HG03159 (cell line): ENCODE data around the gene USP9X.
"Not testable (repeated sequence)": the region's sequence is repeated elsewhere in the genome, so short reads cannot be mapped to it uniquely, and the experiment has no call there.

Experiments used
- ATAC-seq: cut with Tn5 transposase; IDR thresholded peaks from one replicate; pipeline ENCODE4 v1.9.1; 2021; ENCODE audit warnings: mild to moderate bottlenecking, moderate library complexity; ENCODE audit not compliant: unreplicated experiment

Gene USP9X

DNA sequence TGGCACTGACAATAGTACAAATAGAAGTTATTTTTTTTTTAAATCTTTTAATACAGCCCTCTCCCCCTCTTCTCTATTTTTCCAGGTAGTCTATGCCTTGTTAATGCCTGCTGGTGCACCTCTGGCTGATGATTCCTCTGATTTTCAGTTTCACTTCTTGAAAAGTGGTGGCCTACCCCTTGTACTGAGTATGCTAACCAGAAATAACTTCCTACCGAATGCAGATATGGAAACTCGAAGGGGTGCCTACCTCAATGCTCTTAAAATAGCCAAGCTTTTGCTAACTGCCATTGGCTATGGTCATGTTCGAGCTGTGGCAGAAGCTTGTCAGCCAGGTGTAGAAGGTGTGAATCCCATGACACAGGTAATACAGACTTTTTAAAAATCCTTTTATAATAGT is 99.1 kb downstream of the USP9X start:
- ATAC-seq, result peak; percentile 49

DNA sequence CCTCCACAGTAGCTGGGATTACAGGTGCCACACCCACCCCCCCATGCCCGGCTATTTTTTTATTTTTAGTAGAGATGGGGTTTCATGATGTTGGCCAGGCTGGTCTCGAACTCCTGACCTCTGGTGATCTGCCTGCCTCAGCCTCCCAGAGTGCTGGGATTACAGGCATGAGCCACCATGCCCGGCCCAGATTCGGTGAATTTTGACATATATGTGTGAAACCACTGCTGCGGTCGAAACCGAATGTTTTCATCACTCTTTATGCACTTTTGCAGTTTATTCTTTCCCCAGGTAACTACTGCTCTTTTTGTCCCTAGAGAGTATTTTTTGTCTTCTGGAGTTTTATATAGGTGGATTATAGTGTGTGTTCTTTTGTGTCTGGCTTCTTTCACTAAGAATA is 101.7 kb downstream of the USP9X start:
- ATAC-seq, result not testable (repeated sequence)

DNA sequence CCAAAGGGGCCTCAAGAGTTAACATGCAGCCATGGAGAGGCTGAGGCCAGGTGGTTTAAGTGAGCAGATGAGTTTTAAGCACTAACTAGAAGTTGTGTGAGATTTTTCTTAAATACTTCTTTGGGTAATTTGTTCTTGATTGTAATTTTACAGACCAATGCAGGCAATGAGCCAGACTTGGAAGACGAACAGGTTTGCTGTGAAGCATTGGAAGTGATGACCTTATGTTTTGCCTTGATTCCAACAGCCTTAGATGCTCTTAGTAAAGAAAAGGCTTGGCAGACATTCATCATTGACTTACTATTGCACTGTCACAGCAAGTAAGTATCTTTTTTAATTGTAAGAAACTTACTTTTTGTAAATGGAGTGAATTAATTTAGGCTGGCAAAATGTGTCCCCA is 103.9 kb downstream of the USP9X start:
- no peak for ATAC-seq

DNA sequence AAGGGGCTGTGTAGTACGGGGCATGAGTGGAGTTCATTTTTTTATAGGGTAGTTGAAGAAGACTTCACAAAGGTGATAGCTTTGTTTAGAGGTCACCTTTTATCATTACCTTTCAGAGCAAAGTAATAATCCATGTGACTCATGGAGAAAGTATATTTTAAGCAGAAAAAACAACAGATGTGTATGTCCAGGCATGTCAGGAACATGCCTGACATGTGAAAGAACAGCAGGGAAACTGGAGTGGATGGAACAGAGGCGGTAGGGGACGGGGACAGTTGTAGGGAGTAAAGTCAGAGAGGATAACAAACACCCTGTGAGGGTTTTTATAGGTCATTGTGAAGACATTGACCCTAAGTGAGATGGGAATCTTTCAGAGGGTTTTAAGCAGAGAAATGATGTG is 107.6 kb downstream of the USP9X start:
- no peak for ATAC-seq

DNA sequence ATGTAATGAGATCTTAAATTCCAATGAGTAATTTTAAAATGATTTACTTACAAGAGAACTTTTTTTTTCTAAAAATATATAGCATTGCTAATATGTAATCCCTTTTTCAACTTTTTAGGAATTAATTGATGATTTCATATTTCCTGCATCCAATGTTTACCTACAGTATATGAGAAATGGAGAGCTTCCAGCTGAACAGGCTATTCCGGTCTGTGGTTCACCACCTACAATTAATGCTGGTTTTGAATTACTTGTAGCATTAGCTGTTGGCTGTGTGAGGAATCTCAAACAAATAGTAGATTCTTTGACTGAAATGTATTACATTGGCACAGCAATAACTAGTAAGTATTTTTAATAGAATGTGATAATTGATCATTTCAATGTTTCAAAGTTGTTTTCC is 113.2 kb downstream of the USP9X start:
- no peak for ATAC-seq

DNA sequence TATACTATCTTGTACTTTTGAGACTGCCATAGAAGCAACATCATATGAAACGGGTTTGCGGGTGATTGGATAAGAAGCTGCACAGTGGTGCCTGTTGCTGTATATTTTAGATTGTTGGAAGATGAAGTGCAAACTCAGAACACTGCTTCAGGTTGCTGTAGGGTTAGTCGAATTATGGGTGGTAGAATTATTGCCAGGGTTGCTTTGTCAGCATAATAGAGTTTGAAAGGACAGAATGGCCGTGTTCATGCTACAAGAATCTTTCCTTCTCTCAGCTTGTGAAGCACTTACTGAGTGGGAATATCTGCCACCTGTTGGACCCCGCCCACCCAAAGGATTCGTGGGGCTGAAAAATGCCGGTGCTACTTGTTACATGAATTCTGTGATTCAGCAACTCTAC is 115.5 kb downstream of the USP9X start:
- no peak for ATAC-seq

DNA sequence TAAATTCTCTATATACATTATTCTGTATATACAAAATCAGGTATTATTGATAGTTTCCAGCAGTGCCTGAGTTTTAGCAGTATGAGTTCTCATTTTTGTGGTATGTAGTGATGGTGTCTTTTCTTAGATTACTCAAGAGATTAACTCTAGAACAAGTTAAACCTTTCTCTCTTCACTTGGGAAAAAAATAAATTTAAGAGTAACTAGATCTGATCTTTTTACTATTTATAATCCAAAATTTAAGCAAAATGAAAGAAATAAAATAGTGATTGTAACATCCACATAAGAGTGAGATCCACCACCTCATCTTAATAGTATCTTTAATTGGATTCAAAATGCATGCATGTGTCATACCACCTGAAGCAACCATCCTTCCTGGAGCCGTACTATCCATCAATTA is 124.6 kb downstream of the USP9X start:
- ATAC-seq, result no peak

DNA sequence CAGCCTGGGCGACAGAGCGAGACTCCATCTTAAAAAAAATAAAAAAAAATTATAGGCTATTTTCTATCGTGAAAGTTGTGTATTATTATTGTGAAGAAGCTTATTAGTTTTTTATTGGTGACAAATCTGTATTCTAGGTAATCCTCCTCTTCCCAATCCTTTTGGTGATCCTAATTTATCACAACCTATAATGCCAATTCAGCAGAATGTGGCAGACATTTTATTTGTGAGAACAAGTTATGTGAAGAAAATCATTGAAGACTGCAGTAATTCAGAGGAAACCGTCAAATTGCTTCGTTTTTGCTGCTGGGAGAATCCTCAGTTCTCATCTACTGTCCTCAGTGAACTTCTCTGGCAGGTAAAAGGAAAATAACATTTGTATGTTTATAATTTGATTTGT is 139.4 kb downstream of the USP9X start:
- no peak for ATAC-seq

DNA sequence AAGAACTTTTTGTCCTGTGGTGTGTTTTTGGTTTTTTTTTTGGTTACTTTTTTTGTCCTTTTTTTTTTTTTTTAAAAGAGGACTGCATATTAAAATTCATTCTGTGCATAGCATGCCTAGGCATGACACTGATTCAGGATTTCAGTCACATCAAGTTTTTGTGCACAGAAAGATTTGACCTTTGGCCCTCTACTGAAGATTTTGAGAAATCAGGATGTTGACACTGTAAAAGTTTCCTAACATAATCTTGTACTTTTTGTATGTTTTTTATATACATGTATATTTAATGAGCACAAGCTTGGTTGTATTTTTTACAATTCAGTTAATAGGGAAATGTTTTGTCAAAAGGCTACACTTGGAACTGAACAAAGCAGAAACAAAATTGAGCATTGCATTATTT is 148.7 kb downstream of the USP9X start:
- no peak for ATAC-seq

DNA sequence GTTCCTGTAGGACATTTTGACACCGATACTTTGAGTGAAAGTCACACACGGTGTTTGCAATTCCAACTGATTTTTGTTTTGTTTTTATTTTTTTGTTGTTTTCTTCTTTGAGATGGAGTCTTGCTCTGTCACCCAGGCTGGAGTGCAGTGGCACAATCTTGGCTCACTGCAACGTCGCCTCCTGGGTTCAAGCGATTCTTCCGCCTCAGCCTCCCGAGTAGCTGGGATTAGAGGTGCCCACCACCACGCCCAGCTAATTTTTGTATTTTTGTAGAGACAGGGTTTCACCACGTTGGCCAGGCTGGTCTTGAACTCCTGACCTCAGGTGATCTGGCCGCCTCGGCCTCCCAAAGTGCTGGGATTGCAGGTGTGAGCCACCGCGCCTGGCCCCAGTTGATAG is 149.2 kb downstream of the USP9X start:
- ATAC-seq, result not testable (repeated sequence)

DNA sequence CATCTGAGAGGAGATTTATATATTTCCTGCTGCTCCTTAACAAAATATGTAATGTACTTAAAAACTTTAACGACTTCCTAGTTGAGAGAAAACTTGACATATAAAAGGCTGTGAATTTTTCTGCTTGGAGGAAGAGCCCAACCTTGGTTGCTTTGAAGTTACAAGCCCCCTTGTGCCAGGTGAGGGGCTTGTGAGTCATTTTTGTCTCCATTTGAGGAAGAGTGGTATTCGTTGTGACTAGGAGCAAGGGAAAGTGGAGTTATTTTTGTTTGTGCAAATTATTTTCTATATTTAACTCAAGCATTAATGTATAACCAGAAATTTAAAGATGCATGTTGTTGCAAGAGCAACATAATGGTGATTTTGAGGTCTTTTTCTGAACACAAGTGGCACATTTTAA is 149.7 kb downstream of the USP9X start:
- no peak for ATAC-seq

DNA sequence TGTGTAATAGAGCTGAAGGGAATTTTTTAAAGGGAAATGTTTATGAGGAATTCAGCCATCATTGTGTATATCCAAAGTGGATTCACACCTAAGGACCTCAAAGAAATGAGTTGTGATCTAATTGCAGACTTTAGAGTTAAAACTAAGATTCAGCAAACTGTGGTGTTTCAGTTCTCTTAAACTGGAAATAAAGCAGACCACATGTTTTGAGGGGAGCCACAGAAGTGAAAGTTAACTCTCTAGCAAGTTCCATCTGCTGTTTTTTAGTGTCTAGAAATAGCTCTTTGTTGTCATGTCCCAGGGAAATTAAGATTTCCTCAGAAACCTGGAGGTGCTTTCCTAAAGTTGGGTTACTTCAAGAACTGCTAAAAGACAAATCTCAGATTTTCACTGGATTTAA is 151.4 kb downstream of the USP9X start:
- ATAC-seq, result peak; percentile 81

DNA sequence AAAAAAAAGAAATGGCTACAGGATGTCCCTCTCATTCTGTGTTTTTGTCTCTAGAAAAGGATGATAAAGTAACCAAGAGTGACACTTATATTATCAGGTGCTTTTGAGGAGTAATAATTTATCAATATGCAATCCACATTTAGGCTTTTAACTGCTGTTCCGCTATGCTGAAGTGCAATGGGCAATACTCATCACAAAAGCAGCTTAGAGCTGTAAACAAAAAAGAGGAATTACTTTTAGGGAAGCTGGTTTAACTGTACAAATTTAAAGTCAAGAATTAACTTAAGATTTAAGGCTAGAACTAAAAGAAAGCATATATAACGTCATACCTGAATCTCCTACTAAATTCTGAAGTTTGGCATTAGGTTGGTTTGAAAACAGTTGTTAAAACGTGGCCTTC is 155.3 kb downstream of the USP9X start:
- ATAC-seq, result no peak

DNA sequence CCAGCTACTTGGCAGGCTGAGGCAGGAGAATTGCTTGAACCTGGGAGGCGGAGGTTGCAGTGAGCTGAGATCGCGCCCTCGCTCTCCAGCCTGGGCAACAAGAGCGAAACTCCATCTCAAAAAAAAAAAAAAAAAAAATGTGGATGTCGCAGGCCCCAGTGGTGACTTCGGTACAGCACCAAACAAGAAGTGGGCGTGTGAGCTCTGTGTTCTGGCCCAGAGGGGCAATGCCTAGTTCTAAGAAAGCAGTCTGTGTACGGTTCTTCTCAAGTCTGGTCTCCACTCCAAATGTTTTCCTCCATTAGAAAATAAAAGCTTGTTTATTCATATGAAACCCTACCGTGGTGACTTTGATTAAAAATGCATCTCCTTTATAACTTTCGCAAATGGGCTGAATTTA is 156.7 kb downstream of the USP9X start:
- no peak for ATAC-seq

DNA sequence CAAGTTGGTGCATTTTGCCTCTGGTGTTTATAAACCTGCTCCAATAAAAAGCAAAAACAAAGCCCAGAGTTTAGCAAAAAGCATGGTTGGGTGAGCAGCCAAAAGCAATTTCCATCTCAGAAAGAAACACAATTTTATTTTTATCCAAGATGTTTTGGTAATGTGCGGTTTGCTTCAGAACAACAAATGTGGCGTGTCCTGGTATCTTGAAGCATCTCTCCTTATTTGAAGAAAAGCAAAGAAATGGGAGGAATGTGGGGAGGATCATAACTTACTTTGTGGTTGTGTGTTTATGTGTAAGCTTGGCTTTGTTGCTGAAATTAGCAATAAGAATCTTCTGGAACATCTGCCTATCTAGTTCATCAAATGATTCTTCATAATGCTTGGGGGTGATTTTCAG is 160.4 kb downstream of the USP9X start:
- ATAC-seq, result no peak

DNA sequence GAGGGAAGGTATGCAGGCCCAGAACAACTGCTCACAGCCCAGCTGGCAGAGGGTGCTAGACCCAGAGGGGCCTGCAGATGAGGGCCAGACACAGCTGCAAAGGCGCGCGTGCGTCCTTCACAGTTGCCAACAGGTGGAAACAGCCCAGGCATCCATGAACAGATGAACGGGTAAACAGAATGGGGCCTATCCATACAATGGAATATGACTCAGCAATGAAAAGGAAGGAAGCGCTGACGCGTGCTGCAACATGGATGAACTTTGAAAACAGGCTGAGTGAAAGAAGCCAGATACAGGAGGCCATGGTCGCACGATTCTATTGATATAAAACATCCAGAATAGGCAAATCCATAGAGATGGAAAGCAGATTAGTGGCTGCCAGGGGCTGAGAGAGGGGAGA is 165.6 kb downstream of the USP9X start:
- no peak for ATAC-seq

DNA sequence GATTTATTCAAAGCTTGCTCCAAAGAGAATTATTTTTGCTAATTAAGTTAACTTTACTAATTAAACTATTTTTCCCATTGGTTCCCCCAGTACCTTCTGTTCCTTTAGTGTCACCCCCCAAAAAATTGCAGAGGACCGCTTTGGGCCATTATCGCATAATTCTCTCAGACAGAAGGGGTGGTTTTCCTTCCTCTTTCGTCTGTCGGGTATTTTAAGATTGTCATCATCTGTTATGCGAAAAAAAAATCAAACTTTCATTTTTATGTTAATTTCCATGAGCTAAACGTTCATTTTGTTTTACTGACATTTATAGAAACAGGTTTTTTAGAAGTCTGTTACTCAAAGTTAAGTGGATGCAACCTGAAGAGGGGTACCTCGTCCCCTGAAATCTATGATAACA is 172.6 kb downstream of the USP9X start:
- no peak for ATAC-seq

DNA sequence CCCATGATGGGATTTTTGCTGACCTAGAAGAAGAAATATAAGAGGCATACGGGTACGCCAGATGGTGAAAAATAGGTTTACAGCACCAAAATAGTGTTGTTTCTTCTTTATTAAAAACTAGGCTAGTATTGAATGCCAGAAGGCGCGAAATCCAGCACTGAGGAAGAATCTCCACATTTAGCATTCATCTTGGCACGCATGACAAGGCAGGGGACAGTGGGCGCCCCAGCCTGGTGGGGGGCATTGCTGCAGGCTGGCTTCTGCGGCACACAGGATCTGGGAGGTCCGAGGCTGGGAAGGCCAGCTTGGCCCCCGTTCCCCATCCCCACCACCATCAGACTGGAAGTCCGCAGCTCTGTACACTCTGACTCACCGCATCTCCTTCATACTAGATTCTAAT is 173.0 kb downstream of the USP9X start:
- ATAC-seq, result no peak

DNA sequence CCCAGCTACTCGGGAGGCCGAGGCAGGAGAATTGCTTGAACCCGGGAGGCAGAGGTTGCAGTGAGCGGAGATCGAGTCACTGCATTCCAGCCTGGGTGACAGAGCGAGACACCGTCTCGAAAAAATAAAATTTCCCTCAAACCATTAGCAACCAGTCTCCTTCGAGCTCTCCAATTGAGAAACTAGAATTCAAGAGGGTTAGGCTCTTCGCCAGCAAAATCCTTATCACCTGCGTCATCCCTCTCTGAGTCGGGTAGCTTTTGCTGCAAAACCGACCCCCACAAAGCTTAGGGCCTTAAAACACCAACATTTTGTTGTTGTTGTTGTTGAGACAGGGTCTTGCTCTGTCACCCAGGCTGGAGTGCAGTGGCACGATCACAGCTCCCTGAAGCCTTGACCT is 173.6 kb downstream of the USP9X start:
- no peak for ATAC-seq

DNA sequence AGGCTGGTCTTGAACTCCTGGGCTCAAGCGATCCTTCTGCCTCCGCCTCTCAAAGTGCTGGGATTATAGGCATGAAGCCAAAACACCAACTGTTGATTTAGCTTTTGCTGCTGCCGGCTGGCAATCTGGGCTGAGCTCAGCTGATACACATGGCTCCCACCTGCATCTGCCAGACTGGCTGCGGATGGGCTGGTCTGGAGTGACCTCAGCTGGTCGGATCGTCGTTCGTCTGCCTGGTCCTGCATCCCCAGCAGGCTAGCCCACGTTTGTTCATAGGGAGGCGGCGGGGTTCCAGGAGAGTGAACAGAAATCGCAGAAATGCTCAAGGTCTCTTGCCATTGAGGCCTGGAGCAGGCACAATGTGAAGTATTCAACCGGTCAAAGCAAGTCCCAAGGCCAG is 174.3 kb downstream of the USP9X start:
- no peak for ATAC-seq

DNA sequence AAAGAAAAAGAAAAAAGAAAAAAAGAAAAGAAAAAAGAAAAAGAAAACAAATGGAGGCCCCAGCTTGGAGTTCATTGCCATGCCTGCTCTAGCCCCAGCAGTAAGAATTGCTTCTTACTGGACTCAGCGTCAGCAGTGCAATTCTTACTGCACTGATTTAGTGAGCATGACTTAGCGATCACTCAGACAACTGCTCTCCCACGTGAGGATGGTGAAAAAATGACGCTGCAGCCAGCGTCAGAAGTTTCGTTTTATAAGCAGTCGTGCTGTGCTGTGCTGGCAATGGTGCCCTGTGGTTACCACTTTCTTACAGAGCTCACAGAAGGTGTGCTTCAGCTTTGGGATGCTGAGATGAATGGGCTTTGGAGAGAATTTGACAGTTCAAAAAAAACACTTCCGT is 180.4 kb downstream of the USP9X start:
- no peak for ATAC-seq

DNA sequence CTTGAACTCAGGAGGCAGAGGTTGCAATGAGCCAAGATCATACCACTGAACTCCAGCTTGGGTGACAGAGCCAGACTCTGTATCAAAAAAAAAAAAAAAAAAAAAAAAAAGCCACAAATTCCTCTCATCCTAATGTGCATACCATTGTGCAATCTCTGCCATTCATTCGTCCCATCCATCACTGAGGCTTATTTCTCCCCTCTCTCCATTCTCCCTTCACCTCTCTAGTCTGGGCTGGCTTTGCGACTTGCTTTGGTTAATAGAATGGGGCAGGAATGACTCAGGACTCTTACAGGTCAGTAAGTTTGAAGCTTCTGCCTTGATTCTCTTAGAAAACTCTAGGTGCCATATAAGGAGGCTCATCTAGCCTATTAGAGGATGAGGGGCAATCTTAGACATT is 188.4 kb downstream of the USP9X start:
- no peak for ATAC-seq

DNA sequence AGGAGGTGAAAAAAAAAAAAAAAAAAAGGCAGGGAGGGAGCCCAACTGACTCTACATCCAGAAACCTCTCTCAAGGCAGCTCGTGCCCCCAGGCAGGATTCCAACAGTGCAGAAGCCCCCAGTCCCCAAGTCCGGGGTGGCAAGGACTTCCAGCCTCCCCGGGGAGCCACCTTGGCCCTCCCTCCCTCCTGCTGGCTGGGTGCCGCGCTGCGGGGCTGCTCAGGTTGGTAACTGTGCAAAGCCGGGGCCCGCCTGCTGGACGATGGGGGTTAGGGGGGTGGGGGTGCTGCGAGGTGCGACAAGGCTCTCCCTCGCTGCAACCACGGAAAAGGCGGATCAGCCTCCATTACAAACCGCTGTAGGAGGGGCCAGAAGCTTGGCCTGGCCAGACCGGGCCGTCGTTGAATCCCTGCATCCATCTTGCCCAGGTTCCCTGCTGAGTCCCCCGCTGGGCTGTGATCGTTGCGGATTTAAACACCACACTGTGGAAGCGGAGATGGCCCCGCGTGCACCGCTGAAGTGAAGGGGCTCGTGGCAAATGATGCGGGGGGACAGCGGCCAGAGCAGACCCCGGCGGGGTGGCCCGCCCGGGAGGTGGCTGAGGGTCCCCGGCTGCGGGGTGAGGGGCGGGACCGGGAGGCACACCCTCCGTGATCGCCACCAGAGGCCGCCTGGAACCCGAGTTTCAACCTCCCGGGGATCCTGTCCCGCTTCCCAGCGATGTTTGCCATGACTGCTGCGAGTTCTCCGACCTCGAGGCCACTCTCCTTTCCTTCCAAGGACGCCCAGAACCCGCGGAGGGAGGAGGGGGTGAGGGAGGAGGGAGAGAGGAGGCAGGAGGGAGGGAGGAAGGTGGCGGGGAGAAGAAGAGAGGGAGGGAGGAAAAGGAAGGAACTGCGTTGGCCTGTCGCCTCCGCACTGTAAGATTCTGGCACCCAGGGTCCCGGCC is 190.7 kb downstream of the USP9X start:
- no peak for ATAC-seq
